RWPE1 (cell line): Measurements from ENCODE around the gene PLCB1.

ENCODE experiments used
- CTCF ChIA-PET: fragments of 350-600 bp; sonication (Branson Sonifier 250); formaldehyde crosslinking; extraction: SDS; loops from one replicate; lab custom pipeline; 2021; lab: Yijun Ruan, JAX
- POLR2A ChIA-PET: fragments of 400-600 bp; formaldehyde crosslinking; extraction: SDS; loops from one replicate; lab custom pipeline; 2020; ENCODE audit warnings: antibody characterized with exemption; ENCODE audit not compliant: low non-redundant PET; lab: Yijun Ruan, JAX
- DNase-seq: peaks from one replicate; pipeline ENCODE4 v3.0.0; 2012; ENCODE audit warnings: low spot score
- H3K27ac ChIP-seq: fragments of 450-650 bp; 2 replicates; pipeline ENCODE4 v1.5.1; 2017
- TF ChIP-seq, protein P1 (sequence below): fragments of 450-650 bp; conservative IDR thresholded peaks from 2 replicates; pipeline ENCODE4 v1.5.1; 2017; ENCODE audit warnings: low read depth, mild to moderate bottlenecking

The PLCB1 gene

DNA sequence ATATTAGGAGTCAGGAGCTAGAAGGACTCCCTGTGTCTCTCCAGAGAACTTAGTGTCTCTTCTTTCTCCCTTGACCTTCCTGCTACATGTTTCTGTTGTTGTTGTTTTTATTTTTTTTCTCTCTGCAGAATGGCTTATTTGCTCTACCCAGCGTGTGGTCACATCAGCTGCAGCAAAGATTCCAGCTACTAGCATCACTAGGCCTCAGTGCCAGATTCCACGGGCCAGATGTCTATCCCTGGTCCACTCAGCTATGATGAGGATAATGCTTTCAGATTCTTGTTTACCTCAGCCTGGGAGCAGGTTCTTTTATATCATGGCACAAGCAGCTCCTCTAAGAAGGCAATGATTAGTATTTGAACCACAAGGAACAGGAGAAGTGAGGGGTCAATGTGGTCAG lies 110.0 kb downstream of the PLCB1 start:
- TF ChIP-seq, protein P1, sequence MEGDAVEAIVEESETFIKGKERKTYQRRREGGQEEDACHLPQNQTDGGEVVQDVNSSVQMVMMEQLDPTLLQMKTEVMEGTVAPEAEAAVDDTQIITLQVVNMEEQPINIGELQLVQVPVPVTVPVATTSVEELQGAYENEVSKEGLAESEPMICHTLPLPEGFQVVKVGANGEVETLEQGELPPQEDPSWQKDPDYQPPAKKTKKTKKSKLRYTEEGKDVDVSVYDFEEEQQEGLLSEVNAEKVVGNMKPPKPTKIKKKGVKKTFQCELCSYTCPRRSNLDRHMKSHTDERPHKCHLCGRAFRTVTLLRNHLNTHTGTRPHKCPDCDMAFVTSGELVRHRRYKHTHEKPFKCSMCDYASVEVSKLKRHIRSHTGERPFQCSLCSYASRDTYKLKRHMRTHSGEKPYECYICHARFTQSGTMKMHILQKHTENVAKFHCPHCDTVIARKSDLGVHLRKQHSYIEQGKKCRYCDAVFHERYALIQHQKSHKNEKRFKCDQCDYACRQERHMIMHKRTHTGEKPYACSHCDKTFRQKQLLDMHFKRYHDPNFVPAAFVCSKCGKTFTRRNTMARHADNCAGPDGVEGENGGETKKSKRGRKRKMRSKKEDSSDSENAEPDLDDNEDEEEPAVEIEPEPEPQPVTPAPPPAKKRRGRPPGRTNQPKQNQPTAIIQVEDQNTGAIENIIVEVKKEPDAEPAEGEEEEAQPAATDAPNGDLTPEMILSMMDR, result no peak
- no peak overlapping the region for H3K27ac ChIP-seq
- CTCF ChIA-PET, result interaction anchor here (0.8 kb wide), 1 partner anchor 13 kb away, joined by 6 read pairs; no protein-coding TSS in a partner anchor
- no peak for DNase-seq
- POLR2A ChIA-PET, result no interaction called here

DNA sequence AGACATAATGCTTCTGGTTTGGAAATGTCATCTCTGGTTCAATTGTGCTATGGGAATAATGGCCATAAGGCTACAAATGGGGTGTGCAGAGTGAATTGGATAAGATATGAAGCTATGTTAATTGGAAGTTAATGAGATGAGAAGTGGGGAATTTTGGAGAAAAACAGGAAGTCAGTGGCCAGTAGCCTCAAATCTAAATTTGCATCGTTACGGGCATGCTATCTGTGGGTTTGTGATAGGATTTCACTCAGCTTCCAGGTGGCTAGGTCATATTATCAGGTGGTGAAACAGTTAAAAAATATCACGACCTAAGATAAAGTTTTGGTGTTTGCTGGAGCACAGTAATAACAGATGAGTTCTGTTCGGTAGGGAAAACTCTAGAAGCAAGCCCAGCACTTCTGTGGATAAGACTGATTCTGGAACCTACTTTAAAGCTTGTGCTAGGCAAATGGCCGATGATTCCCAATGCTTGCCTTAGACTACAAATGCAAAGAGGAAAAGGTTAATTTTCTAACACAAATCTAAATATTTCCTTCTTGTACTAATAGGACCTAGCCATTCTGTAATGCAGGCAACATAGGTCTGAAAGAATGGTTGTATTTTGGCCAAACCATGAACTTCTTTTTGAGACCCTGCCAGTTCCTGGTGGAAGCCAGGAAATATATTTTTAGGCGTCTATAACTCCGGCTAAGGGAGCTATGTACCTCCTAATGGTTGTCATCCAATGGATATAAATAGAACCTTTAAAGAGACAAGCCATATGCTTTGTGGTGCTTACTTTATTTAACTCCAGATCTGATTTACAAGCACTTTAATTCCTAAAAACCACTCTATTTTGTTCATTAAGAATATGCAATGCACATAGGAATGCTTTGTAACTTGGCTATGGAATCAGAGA lies 111.0 kb downstream of the PLCB1 start:
- POLR2A ChIA-PET, result no interaction called here
- no peak for DNase-seq
- TF ChIP-seq, protein P1, result no peak
- CTCF ChIA-PET, result interaction anchor here (0.8 kb wide), 1 partner anchor 14 kb away, joined by 6 read pairs; no protein-coding TSS in a partner anchor
- H3K27ac ChIP-seq, result no peak overlapping the region

DNA sequence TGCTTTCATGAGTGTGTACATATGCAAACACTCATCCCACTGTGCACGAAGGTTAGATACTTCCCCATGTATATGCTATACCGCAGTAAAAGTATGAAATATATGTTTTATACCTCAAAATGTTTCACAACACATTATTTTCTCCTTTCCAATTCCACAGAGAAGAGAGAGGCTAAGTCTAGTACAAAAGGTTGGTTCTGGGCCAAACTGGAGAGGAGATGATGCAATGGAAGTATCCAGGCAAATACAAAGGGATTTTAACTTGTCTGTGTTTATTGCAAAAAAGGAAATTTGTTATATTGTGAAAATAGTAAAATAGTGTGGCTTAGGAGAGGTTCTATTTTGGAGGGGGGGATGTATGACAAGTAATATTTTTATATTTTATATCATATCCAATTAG lies 112.6 kb downstream of the PLCB1 start:
- ChIA-PET POLR2A (no interaction called here), CTCF (no interaction called here)
- TF ChIP-seq, protein P1, result no peak
- no peak overlapping the region for H3K27ac ChIP-seq
- DNase-seq, result no peak

DNA sequence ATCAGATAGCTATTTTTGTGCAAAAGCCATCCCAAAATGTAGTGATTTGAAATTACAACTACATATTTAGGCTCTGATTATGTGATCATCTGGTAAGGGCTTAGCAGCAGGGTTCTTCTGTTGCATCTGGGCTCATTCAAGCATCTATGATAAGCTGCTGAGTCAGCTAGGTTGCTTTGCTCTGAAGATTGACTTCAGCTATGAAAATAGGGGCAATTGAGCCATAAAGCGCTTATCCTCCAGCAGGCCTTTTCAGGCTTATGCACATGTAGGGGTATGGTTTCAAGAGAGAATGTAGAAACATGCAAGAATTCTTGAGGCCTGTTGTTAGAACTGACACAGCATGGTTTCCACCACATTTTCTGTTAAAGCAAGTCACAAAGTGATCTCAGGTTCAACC lies 114.1 kb downstream of the PLCB1 start:
- H3K27ac ChIP-seq, result no peak overlapping the region
- no peak for DNase-seq
- TF ChIP-seq, protein P1, result no peak
- ChIA-PET CTCF (no interaction called here), POLR2A (no interaction called here)

DNA sequence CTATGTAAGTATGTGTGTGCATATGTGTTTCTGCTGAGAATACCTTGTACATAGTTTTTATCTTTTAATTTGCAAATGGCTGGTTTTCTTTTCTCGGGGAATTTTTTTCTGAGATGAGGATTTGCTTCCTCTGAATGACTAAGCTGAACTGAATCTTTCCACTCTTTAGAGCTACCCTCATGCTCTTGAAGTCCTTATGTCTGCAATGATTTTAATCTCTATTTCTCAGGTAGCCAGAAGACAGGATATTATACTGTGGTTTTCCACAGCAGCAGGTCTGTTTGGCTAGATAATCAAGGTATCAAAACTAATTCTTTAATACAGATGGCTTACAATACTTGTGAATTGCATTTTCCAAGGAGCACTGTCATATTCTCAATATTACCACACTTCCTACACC lies 114.7 kb downstream of the PLCB1 start:
- ChIA-PET POLR2A (no interaction called here), CTCF (interaction anchor here (0.6 kb wide), 2 partner anchors 29 to 757 kb away, joined by 3 read pairs; no protein-coding TSS in a partner anchor)
- TF ChIP-seq, protein P1, result no peak
- no peak for DNase-seq
- H3K27ac ChIP-seq, result no peak overlapping the region

DNA sequence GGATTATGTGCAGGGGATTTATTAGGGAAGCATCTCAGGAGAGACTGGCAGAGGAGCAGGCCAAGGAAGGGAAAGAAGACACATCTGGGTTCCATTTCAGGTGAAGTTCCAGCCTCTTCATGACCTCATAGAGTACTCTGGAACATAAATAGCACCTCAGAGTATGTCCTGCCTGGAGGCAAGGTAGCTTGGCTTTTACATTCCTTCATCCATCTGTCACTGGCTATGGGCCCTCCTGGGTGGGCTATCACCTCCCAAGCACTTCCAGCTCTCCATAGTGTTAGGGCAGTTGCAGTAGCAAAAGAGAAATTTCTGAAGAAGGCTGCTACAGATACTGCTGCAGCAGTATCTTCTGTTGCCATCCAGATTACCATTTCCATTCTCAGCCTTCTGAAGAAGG lies 116.0 kb downstream of the PLCB1 start:
- DNase-seq, result no peak
- POLR2A ChIA-PET, result no interaction called here

More for the DNA sequence above, 116.0 kb downstream of the PLCB1 start:
- H3K27ac ChIP-seq, result no peak overlapping the region
- TF ChIP-seq, protein P1, result no peak
- CTCF ChIA-PET, result interaction anchor here (0.6 kb wide), 1 partner anchor 27 kb away, joined by 3 read pairs; no protein-coding TSS in a partner anchor
